IMR-90 (cell line): ENCODE results near the gene GTF3C1.

Source experiments
- CHD1 ChIP-seq: IDR thresholded peaks from 2 replicates; pipeline ENCODE4 v1.6.1; 2012; ENCODE audit warnings: low read depth, low read length, improper control_type of control experiment
- FOS ChIP-seq: fragments of 150-350 bp; IDR thresholded peaks from 2 replicates; pipeline ENCODE4 v1.6.1; 2016; ENCODE audit warnings: low read depth, low read length
- POLR2A ChIP-seq: IDR thresholded peaks from 2 replicates; pipeline ENCODE4 v1.6.1; 2012; ENCODE audit warnings: mild to moderate bottlenecking, low read depth, low read length
- RFX5 ChIP-seq: IDR thresholded peaks from 2 replicates; pipeline ENCODE4 v1.8.0; 2012; ENCODE audit warnings: low read depth, mild to moderate bottlenecking, low read length, moderate library complexity
- TF ChIP-seq, protein P1 (sequence below): conservative IDR thresholded peaks from 2 replicates; pipeline ENCODE4 v1.5.1; 2012; ENCODE audit warnings: mild to moderate bottlenecking, low read depth, low read length, improper control_type of control experiment

DNA sequence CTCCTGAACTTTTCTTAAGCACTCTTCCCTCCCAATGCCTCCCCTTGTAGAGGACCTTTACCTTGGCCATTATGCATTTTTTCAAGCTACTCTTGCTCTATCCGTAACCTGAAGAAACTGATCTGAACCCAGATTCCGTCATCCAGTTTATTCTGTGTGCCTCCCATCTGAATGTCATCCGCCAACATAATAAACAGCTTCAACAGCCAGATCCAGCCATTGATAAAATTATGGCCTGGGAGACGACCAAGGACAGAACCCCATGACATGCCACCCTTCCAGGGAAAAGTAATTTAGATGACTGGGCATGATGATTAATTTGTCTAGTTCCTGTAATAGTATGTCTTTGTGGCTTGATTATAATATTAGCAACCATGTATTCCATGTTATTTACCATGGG, 42.1 kb upstream of the GTF3C1 start:
- no peak for TF ChIP-seq CHD1
- no peak for TF ChIP-seq FOS
- TF ChIP-seq, protein P1, sequence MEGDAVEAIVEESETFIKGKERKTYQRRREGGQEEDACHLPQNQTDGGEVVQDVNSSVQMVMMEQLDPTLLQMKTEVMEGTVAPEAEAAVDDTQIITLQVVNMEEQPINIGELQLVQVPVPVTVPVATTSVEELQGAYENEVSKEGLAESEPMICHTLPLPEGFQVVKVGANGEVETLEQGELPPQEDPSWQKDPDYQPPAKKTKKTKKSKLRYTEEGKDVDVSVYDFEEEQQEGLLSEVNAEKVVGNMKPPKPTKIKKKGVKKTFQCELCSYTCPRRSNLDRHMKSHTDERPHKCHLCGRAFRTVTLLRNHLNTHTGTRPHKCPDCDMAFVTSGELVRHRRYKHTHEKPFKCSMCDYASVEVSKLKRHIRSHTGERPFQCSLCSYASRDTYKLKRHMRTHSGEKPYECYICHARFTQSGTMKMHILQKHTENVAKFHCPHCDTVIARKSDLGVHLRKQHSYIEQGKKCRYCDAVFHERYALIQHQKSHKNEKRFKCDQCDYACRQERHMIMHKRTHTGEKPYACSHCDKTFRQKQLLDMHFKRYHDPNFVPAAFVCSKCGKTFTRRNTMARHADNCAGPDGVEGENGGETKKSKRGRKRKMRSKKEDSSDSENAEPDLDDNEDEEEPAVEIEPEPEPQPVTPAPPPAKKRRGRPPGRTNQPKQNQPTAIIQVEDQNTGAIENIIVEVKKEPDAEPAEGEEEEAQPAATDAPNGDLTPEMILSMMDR: no peak
- no peak for TF ChIP-seq POLR2A
- TF ChIP-seq RFX5: no peak
